MV-4-11 (cell line): ENCODE data around the gene MYO1G.
"Not testable (repeated sequence)": the region's sequence is repeated elsewhere in the genome, so short reads cannot be mapped to it uniquely, and the experiment has no call there.

Experiments
- DNase-seq: peaks from one replicate; lab custom pipeline; 2025; lab: John Stamatoyannopoulos, UW

Gene MYO1G

DNA sequence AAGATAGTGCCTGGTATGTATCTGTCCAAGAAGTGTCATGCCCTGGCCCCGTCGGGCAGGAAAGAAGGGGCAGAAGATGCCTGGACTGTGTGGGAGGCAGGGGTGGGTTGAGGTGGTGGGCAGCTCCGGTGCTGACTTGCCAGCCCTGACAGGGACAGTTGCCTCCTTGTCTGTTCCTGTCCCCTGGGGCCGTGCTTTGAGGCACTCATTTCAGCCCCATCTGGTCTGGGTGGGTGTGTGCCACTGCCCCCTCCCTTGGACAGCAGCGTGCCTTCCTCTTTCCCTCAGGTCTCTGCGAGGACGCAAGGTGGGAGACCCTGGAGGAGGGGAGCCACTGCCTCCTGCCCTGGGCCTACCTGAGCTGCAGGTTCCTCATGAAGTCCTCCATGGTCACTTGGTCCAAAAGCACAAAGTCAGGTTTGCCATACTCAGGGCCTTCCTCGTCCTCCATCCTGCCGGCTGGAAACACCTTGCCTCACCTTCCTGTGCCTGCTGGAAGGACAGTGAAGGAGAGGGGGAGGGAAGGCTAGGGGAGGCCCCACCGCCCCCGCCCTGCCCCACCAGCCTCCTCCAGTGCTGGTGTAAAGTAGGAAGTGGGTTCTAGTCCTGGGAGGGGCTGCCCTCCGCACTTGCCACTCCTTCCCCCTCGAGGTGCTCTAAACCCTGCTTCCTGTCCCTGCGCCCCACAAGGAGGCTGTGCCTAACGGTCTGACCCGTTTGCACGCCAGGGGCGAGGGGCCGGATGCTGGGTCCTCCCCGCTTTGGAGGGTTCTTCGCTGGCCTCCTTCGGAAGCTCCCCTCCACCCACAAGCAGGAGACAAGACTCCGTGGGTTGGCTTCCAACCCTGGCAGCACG, at the start of gene MYO1G:
Gene MYO1G, minus strand, starts transcription at position 505 of the 856 bp plus-strand sequence. Its CDS starts 54 bp downstream, at position 451.
- peak; percentile 96 for DNase-seq

DNA sequence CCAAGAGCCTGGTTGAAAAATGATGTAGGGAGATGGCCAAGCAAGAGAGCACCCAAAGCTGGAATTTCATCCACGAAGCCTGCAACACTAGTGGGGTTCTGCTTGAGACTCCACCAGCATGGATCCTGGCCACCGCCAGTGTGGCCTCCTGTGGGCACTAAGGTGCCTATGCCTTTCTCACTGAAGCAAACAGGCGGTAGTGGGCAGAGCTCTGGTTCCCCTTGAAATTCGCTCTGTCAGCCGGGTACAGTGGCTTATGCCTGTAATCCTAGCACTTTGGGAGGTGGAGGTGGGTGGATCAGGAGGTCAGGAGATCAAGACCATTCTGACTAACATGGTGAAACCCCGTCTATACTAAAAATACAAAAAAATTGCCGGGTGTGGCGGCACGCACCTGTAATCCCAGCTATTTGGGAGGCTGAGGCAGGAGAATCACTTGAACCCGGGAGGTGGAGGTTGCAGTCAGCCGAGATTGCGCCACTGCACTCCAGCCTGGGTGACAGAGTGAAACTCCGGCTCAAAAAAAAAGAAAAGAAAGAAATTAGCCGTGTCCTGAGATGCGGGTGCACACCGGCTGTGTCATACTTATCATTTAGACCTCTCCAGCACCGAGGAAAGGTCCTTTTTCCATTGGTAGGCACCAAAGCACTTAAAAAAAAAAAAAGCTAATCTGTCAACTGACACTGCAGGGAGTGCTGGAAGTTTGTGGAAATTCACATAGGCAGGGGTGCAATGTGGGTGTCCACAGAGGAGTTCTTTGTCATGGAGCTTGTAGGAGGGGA, 49.5 kb upstream of the MYO1G start:
- DNase-seq = peak; percentile 9

DNA sequence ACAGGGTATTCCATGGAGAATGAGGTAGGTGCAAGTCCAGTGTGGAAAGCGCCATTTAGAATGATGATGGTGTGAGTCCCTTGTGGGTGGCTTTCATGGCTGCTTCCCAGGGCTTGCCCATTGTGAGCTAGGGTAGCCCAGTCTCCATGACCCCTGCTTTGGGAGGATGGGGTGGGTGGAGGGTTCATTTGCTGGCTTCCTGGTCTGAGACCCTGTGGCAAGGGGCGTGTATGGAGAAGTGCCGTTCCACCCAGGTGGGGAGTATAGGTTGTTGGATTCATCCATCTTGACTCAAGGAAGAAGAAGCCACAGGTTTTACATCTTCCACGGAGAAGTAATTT, 48.9 kb upstream of the MYO1G start:
- DNase-seq = no peak

GRCh38 chr7:45026984-45027773, 48.4 kb upstream of the MYO1G start:
- peak; percentile 91 for DNase-seq

GRCh38 chr7:45026013-45026412, 47.2 kb upstream of the MYO1G start:
- DNase-seq = no peak

GRCh38 chr7:45025473-45025872, 46.7 kb upstream of the MYO1G start:
- DNase-seq = not testable (repeated sequence)

- no peak for DNase-seq
These were observed 45.4 kb upstream of the MYO1G start for GRCh38 chr7:45024126-45024744.

DNA sequence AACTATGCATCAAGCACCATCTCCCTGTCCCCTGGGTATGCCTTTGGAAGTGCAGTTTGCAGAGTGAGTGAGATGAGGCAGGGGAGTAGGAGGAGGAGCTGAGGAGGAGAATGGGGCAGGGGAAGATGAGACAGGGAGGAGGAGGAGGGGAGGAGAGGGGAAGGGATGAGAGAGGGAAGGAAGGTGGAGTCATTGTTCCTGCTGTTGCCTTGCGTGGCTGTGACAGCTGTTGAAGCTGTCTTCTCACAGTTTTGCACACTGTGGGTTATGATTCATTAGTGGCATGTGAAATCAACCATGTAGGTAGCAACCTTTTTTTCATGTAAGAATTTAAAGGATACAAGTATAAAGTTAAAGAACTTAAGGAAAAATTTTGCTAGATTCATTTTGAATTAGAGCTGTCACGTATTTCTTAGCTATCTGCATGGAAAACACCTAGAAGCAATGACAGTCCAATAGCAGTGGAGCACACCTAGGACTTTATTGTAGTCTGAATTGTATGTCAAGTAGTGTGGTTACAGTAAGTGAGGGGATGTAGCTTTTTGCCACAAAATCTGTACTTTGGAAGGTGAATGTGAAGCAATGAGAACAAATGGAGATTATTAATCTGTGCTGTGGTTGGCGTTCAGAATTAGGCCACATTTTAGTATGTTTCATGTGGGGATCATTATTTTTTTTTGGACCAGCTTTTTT, 42.9 kb upstream of the MYO1G start:
- DNase-seq = peak; percentile 73

DNA sequence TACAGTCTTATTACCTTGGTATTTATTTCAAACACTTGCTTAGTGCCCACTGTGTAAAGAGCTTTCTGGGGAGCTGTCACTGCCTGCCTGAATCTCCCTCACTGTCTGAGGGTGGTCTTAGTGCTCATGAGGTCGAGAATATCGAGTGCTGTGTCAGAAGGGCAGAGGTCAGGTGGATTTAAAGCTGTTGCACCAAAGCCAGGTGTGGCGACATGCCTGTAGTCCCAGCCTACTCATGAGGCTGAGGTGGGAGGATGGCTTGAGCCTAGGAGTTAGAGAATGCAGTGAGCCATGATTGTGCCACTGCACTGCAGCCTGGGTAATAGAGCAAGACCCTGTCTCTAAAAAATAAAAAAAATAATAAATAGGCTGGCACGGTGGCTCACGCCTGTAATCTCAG, 42.1 kb upstream of the MYO1G start:
- DNase-seq = no peak

DNA sequence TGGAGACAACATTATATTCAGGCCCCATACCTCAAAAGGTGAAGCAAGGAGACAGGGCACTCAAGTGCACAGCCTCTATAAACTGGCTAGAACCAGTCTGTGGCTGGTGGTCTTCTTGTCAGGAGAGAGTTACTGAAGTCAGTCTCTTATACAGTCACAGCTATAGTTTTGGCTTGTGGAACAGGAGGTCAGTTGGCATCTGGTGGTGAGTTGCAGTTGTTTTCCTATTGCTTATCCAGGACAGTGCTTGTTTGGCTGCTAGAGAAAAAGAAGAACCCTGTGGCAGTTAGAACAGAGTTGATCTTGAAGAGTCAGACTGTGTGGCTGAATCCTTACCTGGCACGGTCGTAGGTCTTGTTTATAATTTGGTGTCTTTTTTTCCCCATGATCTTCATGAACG, 38.4 kb upstream of the MYO1G start:
- no peak for DNase-seq

GRCh38 chr7:45015313-45015712, 36.5 kb upstream of the MYO1G start:
- DNase-seq = no peak

DNA sequence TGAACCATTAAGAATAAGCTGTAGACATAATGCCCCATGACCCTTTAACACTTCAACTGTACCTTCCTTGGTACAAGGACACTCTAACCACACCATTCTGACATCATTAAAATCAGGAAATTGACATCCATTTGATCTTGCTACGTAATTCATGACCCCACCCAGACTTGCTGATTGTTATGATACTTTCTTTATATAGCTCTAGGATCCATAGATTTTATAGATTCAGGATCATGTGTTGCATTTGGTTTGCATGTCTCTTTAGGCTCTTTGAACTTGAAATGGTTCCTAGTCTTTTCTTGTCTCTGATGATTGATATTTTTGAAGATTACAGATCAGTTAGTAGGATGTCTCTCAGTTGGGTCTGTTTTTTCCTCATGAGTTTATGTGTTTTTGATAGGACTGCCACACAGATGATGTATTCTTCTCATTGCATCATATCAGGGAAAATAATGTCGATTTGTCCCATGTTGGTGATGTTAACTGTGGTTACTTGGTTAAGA, 34.7 kb upstream of the MYO1G start:
- DNase-seq = no peak

DNA sequence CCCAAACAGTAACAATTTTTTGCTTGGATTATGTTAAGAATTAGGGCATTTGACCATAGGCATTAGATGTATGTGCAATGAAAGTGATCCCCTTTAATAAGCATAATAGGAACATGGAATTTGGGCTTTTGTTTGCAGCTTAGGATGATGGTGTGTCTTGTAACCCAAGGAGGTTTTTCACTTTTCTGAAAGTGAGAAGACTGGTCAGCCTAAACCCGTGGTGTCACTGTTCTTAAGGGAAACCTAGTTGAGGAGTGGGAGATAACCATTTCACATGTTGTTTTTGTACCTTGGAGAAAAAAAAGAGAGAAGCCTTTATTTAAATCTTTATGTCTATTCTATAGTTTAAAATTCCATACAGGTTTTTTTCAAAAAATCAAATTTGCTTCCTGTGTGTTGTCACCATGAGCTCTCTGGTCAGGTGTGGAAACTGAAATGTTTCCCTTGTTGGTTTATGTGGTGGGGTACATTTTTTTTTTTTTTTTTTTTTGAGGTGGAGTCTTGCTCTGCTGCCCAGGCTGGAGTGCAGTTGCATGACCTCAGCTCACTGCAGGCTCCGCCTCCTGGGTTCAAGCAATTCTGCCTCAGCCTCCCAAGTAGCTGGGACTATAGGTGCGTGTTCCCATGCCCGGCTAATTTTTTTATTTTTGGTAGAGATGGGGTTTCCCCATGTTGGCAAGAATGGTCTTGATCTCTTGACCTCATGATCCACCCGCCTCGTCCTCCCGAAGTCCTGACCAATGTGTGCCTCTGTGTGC, 28.9 kb upstream of the MYO1G start:
- no peak for DNase-seq

DNA sequence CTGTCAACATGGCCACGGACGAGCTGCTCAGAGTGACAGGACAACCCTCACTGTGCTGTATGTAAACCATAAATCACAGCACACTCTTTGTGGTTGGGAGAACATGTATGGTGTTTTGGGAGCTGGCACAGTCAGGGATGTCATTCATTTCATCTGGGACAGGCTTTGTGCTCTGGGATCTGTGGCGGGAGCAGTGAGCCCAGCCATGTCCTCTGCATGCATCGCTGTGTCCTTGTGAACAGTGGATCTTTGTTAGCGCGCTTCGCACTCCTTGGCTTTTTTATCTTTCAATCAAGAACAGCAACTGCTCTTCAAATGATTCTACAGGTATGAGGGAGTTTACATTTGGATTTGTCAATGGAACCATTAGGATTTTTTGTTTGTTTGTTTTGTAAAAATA, 28.3 kb upstream of the MYO1G start:
- no peak for DNase-seq

GRCh38 chr7:45003789-45004188, 25.0 kb upstream of the MYO1G start:
- DNase-seq = no peak

DNA sequence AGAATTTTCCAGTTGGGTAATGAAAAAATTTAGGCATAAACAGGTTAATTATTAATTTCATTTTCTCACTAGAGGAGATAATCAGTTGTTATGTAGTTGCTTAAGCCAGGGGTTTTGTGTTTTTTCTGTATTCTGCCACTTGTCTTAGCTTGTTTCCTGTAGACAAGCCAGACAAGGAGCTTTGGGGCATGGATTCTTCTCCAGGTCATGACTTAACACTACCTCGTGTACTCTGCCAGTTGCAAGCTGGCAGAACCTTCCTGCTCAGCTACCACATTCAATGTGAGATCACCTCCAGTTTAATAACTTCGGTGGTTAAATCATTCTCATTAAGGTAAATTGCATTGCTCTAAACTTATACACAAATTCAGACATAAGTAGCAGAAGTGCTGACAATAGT, 23.0 kb upstream of the MYO1G start:
- no peak for DNase-seq

- no peak for DNase-seq
These were observed 22.4 kb upstream of the MYO1G start for GRCh38 chr7:45001138-45001694.

GRCh38 chr7:45000093-45001032, 21.5 kb upstream of the MYO1G start, which contains the start of gene CCM2:
Gene CCM2 (plus strand): TSS chr7:45000201. CDS start chr7:45000334, 133 bp downstream.
- DNase-seq = peak; percentile 24
